ENCODE measurements around the gene FCSK.
A peak's percentile ranks its signal among the peaks of the same experiment; 100 is the strongest.
"Not testable (repeated sequence)": the region's sequence is repeated elsewhere in the genome, so short reads cannot be mapped to it uniquely, and the experiment has no call there.

Gene FCSK

DNA sequence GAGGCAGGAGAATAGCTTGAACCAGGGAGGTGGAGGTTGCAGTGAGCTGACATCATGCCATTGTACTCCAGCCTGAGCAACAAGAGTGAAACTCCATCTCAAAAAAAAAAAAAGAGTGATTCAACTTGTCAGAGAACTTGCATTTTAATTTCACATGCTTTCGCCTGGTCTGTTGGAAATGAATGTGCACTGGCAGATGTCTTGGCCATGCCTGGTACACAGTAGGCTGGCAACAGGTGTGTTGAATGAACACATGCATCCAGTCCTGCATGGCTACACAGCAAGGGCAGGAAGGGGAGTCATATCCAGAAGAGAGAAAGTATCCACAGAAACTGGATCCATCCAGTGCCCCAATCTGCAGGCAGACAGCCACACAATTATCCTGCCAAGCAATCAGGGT lies 57.4 kb downstream of the FCSK start:
- DNase-seq (ENCODE audit: low spot score) = no peak
- TF ChIP-seq, protein P1, sequence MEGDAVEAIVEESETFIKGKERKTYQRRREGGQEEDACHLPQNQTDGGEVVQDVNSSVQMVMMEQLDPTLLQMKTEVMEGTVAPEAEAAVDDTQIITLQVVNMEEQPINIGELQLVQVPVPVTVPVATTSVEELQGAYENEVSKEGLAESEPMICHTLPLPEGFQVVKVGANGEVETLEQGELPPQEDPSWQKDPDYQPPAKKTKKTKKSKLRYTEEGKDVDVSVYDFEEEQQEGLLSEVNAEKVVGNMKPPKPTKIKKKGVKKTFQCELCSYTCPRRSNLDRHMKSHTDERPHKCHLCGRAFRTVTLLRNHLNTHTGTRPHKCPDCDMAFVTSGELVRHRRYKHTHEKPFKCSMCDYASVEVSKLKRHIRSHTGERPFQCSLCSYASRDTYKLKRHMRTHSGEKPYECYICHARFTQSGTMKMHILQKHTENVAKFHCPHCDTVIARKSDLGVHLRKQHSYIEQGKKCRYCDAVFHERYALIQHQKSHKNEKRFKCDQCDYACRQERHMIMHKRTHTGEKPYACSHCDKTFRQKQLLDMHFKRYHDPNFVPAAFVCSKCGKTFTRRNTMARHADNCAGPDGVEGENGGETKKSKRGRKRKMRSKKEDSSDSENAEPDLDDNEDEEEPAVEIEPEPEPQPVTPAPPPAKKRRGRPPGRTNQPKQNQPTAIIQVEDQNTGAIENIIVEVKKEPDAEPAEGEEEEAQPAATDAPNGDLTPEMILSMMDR (IDR thresholded peaks at IDR 0.05; ENCODE audit: extremely low read depth, missing control alignments) = no peak

DNA sequence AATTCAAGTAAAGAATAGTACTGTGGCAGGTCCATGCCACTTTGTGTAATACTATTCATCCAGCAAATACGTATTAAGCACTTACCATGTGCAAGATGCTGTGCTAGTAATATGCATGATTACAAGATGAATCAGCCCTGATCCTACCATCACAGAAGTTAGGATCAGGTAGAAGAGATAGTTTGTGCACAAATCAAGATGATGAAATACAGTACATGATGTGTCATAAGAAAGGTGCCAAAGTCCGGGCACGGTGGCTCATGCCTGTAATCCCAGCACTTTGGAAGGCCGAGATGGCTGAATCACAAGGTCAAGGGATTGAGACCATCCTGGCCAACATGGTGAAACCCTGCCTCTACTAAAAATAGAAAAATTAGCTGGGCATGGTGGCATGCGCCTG lies 58.1 kb downstream of the FCSK start:
- no peak for DNase-seq (ENCODE audit: low spot score)
- TF ChIP-seq, protein P1 (IDR thresholded peaks at IDR 0.05; ENCODE audit: extremely low read depth, missing control alignments) = no peak

DNA sequence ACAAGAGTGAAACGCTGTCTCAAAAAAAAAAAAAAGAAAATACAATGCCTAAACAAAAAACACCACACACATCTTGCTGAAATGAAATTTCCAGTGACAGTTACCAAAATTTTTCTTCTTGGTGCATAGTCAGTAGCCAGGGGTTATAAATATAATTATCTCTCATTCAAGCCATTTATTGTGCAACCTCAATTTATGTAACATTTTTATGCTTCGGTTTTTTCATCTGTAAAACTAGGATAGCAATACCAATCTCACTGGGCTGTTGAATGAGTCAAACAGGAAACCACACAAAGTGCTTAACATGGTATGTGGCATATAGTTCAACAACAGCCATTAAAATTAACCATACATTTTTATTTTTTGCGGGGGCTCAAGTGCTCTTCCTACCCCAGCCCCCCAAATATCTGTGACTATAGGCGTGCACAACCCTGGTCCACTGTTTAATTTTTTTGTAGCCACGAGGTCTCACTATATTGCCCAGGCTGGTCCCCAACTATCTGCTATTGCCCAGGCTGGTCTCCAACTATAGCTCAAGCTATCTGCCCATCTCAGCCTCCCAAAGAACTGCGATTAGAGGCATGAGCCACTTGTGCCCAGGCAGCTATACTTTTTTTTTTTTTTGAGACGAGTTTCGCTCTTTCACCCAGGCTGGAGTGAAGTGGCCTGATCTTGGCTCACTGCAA lies 66.4 kb downstream of the FCSK start:
- TF ChIP-seq, protein P1 (IDR thresholded peaks at IDR 0.05; ENCODE audit: extremely low read depth, missing control alignments) = no peak
- peak; percentile 21 for DNase-seq (ENCODE audit: low spot score)

DNA sequence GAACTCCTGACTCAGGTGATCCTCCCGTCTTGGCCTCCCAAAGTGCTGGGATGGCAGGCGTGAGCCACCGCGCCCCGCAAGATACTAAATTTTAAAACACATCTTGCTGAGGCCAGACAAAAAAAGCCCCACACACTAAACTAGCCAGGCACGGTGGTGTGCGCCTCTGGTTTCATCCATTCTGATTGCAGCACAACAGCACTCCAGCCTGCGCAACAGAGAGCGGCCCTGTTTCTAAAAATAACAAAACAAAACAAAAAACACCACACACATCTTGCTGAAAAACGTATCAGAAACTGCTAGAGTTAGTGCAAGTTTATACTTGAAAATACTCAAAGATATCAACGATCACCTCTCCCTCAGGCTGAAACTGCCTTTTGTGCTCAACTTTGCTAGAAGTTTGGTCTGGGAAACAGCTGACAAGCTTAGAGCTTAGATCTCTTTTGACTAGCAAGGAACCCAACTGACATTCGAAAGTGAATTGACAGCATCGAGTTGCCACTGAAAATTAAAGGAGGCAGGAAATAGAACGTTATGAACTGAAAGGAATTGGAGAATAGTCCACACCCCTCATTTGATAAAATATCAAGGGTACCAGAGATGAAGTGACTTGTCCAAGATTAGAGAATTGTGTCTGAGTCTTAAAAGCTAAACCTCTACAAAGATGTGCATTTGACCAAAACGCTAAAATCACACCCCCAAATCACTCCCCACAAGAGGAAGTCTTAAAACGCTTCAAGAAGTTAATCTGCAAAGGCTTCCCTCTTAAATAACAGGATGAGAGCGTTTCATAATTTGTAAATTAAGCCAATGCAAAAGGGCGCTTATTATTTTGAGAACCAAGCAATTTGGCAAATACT lies 68.1 kb downstream of the FCSK start:
- TF ChIP-seq, protein P1 (IDR thresholded peaks at IDR 0.05; ENCODE audit: extremely low read depth, missing control alignments) = no peak
- peak; percentile 17 for DNase-seq (ENCODE audit: low spot score)

DNA sequence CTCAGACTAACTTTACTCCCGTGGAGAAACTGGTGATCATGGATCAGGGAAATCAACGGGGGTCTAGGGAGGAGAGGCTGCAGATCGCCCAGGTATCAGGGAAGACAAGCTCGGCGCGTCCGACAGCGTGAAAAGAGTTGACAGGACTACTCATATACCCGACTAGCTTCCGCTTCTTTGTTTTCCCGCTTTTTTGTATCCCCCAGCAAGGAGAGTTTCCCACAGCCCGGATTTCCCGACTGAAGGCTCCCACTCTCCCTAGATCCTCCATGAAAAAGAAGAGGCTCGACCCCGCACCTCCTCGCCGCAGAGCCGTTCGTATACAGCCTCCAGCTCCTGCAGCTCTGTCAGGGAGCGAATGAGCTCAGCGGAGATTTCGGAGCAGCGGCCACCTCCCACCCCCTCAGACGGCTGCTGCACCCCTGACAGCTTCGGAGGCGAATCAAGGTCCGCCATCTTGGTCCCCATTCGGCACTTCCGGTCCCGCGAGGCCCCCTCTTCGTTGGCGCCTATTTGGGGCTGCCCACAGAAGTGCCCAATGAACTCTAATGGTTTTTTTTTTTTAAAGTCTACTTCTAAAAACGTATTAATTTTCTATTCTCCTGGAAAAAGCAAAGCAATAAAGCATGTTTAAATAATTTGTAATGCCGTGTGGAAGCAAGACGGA lies 68.8 kb downstream of the FCSK start, which contains the start of gene COG4:
TSS of gene COG4 (minus strand) at position 479 of the 667 bp plus-strand sequence. CDS start at position 468, 11 bp downstream.
- DNase-seq (ENCODE audit: low spot score) = peak; percentile 86
- TF ChIP-seq, protein P1 (IDR thresholded peaks at IDR 0.05; ENCODE audit: extremely low read depth, missing control alignments) = no peak

DNA sequence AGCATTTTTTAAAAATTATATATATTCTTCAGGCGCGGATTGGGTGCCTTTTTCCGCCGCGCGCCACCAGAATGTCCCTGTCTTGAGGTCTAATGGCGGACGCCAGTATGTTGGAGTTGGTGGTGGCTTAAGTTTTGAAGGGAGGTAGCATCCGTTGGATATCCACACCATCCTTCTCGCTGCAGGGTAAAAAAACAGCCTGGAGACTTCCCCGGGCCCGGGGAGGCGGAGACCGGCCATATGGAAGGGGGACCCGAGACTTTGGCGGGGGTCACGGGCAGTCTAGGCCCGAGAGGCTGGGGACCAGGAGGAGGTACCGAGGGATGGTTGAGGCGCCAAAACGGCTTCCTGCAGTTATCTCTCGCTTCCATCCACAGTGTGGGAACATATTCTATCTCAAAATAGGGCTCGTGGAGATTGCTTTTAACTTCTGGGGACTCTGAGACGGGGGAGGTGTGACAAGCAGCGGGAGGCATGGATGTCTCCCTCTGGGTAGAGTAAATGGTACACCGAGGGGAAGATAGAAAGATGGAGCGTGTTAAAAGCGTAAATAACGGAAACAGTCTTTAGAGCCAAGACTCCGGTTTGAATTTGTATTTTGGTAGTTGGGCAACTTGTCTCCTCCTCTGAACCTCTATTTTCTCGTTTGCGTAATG lies 69.5 kb downstream of the FCSK start, which contains the start of gene SF3B3:
TSS of gene SF3B3 (plus strand) at position 74 of the 656 bp plus-strand sequence. CDS start 2,841 bp downstream, outside the sequence.
- TF ChIP-seq, protein P1 (IDR thresholded peaks at IDR 0.05; ENCODE audit: extremely low read depth, missing control alignments) = no peak
- DNase-seq (ENCODE audit: low spot score) = peak; percentile 62

DNA sequence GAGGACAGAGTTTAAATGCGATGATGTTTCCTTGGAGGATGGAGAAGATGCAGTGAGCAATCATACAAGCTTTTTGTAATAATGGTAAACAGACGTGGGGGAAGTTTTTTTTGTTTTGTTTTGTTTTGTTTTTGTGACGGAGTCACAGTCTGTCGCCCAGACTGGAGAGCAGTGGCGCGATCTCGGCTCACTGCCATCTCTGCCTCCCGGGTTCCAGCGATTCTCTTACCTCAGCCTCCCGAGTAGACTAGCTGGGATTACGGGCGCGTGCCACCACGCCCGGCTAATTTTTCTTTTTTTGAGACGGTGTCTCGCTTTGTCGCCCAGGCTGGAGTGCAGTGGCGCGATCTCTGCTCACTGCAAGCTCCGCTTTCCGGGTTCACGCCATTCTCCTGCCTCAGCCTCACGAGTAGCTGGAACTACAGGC lies 70.0 kb downstream of the FCSK start:
- DNase-seq (ENCODE audit: low spot score) = not testable (repeated sequence)
